HEK293 (cell line): ENCODE results near the gene SUPT5H.

Experiments used
- BCL11A ChIP-seq: fragments of 450-650 bp; formaldehyde crosslinking; IDR thresholded peaks from 2 replicates; pipeline ENCODE4 v1.5.1; 2016; ENCODE audit warnings: low read depth, missing biosample characterization, missing genetic modification characterization
- SETDB1 ChIP-seq: IDR thresholded peaks from one replicate; pipeline ENCODE4 v1.6.1; 2017; ENCODE audit warnings: mild to moderate bottlenecking, low read length, moderate library complexity, mixed read lengths; ENCODE audit not compliant: insufficient read length
- TCF7L2 ChIP-seq: IDR thresholded peaks from 2 replicates; pipeline ENCODE4 v1.6.1; 2011; ENCODE audit warnings: low read depth, mild to moderate bottlenecking, inconsistent platforms, low read length, moderate library complexity, borderline replicate concordance
- ZFP3 ChIP-seq: fragments of 450-650 bp; formaldehyde crosslinking; IDR thresholded peaks from 2 replicates; pipeline ENCODE4 v1.5.1; 2016; ENCODE audit warnings: low read depth, missing biosample characterization, missing genetic modification characterization
- ZNF324 ChIP-seq: fragments of 450-650 bp; formaldehyde crosslinking; IDR thresholded peaks from 2 replicates; pipeline ENCODE4 v1.5.1; 2016; ENCODE audit warnings: missing biosample characterization, missing genetic modification characterization
- ZNF391 ChIP-seq: fragments of 450-650 bp; formaldehyde crosslinking; IDR thresholded peaks from 2 replicates; pipeline ENCODE4 v1.5.1; 2016; ENCODE audit warnings: low read depth, missing biosample characterization, missing genetic modification characterization, borderline replicate concordance
- ZNF701 ChIP-seq: fragments of 450-650 bp; formaldehyde crosslinking; IDR thresholded peaks from 2 replicates; pipeline ENCODE4 v1.5.1; 2016; ENCODE audit warnings: missing biosample characterization, missing genetic modification characterization
- TF ChIP-seq, protein P1 (sequence below): fragments of 450-650 bp; formaldehyde crosslinking; IDR thresholded peaks from 2 replicates; pipeline ENCODE4 v1.5.1; 2016; ENCODE audit warnings: missing biosample characterization, missing genetic modification characterization, low read depth
- TF ChIP-seq, protein P2 (sequence below): fragments of 450-650 bp; formaldehyde crosslinking; IDR thresholded peaks from 2 replicates; pipeline ENCODE4 v1.5.1; 2016; ENCODE audit warnings: missing biosample characterization, missing genetic modification characterization
- TF ChIP-seq, protein P3 (sequence below): fragments of 450-650 bp; formaldehyde crosslinking; IDR thresholded peaks from 2 replicates; pipeline ENCODE4 v1.5.1; 2016; ENCODE audit warnings: missing biosample characterization, missing genetic modification characterization
- TF ChIP-seq, protein P4 (sequence below): fragments of 450-650 bp; formaldehyde crosslinking; IDR thresholded peaks from 2 replicates; pipeline ENCODE4 v1.5.1; 2017; ENCODE audit warnings: missing biosample characterization, missing genetic modification characterization

DNA sequence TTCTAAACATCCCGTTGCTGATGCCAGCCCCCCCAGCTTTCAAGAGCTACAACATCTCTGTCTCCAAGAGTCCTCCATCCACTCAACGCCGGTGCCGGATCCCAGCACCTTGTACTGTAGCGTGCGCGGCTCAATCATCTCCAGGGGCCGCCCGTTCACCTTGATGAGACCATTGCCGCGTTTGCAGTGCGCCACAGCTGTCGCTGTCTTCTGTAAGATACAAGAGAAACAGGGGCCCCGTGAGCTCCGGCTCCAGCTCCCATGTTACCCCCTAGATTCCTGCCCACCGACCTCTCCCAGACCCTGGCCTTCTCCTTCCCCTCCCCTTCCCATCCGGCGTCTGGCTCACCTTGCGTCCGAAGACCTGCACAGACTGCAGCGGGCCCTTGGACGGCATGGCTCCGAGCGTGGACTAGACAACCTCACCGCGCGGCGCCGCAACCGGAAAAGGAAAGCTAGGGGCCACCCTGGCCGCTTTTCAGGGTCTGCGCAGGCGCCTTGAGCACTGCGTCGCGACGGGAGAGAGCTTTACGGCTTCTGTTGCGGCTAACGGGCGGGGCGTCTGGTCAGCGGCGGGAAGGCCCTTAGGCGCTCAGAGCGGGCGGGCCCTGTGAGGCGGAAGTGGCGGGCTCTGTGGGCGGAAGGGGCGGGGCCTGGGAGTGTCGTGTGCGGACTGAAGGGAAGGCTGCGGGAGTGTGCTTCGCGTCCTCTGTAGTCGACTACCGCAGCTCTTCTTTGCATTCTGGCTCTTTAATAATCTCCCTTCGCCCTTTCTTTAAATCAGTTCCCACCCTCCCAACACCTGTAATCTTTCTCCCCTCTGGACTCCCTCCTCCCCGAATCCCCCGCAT, 9.7 kb upstream of the SUPT5H start, which contains the start of gene RPS16:
- TF ChIP-seq, protein P1, sequence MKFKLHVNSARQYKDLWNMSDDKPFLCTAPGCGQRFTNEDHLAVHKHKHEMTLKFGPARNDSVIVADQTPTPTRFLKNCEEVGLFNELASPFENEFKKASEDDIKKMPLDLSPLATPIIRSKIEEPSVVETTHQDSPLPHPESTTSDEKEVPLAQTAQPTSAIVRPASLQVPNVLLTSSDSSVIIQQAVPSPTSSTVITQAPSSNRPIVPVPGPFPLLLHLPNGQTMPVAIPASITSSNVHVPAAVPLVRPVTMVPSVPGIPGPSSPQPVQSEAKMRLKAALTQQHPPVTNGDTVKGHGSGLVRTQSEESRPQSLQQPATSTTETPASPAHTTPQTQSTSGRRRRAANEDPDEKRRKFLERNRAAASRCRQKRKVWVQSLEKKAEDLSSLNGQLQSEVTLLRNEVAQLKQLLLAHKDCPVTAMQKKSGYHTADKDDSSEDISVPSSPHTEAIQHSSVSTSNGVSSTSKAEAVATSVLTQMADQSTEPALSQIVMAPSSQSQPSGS (tag by site-specific recombination): no peak
- TF ChIP-seq, protein P2, sequence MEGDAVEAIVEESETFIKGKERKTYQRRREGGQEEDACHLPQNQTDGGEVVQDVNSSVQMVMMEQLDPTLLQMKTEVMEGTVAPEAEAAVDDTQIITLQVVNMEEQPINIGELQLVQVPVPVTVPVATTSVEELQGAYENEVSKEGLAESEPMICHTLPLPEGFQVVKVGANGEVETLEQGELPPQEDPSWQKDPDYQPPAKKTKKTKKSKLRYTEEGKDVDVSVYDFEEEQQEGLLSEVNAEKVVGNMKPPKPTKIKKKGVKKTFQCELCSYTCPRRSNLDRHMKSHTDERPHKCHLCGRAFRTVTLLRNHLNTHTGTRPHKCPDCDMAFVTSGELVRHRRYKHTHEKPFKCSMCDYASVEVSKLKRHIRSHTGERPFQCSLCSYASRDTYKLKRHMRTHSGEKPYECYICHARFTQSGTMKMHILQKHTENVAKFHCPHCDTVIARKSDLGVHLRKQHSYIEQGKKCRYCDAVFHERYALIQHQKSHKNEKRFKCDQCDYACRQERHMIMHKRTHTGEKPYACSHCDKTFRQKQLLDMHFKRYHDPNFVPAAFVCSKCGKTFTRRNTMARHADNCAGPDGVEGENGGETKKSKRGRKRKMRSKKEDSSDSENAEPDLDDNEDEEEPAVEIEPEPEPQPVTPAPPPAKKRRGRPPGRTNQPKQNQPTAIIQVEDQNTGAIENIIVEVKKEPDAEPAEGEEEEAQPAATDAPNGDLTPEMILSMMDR (tag by site-specific recombination): peak; percentile 70; the same call in 1 of the 2 replicates
- TF ChIP-seq, protein P3, sequence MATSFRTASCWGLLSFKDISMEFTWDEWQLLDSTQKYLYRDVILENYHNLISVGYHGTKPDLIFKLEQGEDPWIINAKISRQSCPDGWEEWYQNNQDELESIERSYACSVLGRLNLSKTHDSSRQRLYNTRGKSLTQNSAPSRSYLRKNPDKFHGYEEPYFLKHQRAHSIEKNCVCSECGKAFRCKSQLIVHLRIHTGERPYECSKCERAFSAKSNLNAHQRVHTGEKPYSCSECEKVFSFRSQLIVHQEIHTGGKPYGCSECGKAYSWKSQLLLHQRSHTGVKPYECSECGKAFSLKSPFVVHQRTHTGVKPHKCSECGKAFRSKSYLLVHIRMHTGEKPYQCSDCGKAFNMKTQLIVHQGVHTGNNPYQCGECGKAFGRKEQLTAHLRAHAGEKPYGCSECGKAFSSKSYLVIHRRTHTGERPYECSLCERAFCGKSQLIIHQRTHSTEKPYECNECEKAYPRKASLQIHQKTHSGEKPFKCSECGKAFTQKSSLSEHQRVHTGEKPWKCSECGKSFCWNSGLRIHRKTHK (tag by site-specific recombination): no peak
- TF ChIP-seq SETDB1: no peak
- TF ChIP-seq TCF7L2: no peak
- no peak for TF ChIP-seq ZFP3 (tag by site-specific recombination)
- TF ChIP-seq, protein P4, sequence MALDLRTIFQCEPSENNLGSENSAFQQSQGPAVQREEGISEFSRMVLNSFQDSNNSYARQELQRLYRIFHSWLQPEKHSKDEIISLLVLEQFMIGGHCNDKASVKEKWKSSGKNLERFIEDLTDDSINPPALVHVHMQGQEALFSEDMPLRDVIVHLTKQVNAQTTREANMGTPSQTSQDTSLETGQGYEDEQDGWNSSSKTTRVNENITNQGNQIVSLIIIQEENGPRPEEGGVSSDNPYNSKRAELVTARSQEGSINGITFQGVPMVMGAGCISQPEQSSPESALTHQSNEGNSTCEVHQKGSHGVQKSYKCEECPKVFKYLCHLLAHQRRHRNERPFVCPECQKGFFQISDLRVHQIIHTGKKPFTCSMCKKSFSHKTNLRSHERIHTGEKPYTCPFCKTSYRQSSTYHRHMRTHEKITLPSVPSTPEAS: no peak
- no peak for TF ChIP-seq ZNF324 (tag by site-specific recombination)
- TF ChIP-seq ZNF701 (tag by site-specific recombination): no peak
- peak; percentile 80 for TF ChIP-seq ZNF391 (tag by site-specific recombination)
- TF ChIP-seq BCL11A (tag by site-specific recombination): peak; percentile 79
